Vein endothelial cell (primary cell): Measurements from ENCODE around the gene SRI. TPM values are rescaled to one million over a fixed set of nuclear protein-coding genes. Genes with fewer than 3 reads are reported as not detected.

Source experiments
- total RNA-seq: library from RNA; depleted of rRNA; stranded (reverse); fragments of >200 nt; gene quantifications from 2 replicates; pipeline ENCODE4 v1.2.3, GENCODE V29; 2012

SRI gene
- 113 and 155 TPM in 2 replicates for total RNA-seq

GRCh38 chr7:88219781-88220747, at the start of gene SRI:
Gene SRI, minus strand, starts transcription at chr7:88220038. Its CDS starts 12 bp downstream, at chr7:88220026.

Other genes starting within 250 kb of the SRI start
- gene STEAP4, start 86.9 kb upstream of the SRI start, total RNA-seq: not detected in 2 replicates